GM19099 (cell line): ENCODE data around the gene RETREG1.

Experiments used
- POLR2A ChIP-seq: IDR thresholded peaks from 3 replicates; pipeline ENCODE4 v1.6.1; 2011; ENCODE audit warnings: low read depth; ENCODE audit not compliant: insufficient read length; ENCODE audit errors: extremely low read depth

The RETREG1 gene

GRCh38 chr5:16626696-16627264 lies 10.0 kb upstream of the RETREG1 start:
- no peak for TF ChIP-seq POLR2A

GRCh38 chr5:16625096-16625495 lies 8.3 kb upstream of the RETREG1 start:
- no peak for TF ChIP-seq POLR2A

GRCh38 chr5:16619136-16619535 lies 2.3 kb upstream of the RETREG1 start:
- no peak for TF ChIP-seq POLR2A

- no peak for TF ChIP-seq POLR2A
Measured at GRCh38 chr5:16618138-16618897, 1.5 kb upstream of the RETREG1 start.

- no peak for TF ChIP-seq POLR2A
Measured at GRCh38 chr5:16617274-16617968, 624 bp upstream of the RETREG1 start.

GRCh38 chr5:16615741-16616535 lies 859 bp downstream of the RETREG1 start:
- TF ChIP-seq POLR2A = no peak

GRCh38 chr5:16612007-16612406 lies 4.8 kb downstream of the RETREG1 start:
- TF ChIP-seq POLR2A = no peak

GRCh38 chr5:16609412-16609811 lies 7.4 kb downstream of the RETREG1 start:
- no peak for TF ChIP-seq POLR2A

GRCh38 chr5:16606628-16607027 lies 10.2 kb downstream of the RETREG1 start:
- no peak for TF ChIP-seq POLR2A

- no peak for TF ChIP-seq POLR2A
Measured at GRCh38 chr5:16603701-16604100, 13.1 kb downstream of the RETREG1 start.

- no peak for TF ChIP-seq POLR2A
Measured at GRCh38 chr5:16603295-16603694, 13.5 kb downstream of the RETREG1 start.

GRCh38 chr5:16602182-16602581 lies 14.6 kb downstream of the RETREG1 start:
- no peak for TF ChIP-seq POLR2A

GRCh38 chr5:16600946-16601345 lies 15.9 kb downstream of the RETREG1 start:
- TF ChIP-seq POLR2A = no peak

GRCh38 chr5:16600397-16600796 lies 16.4 kb downstream of the RETREG1 start:
- no peak for TF ChIP-seq POLR2A

- no peak for TF ChIP-seq POLR2A
Measured at GRCh38 chr5:16597946-16598694, 18.7 kb downstream of the RETREG1 start.

- TF ChIP-seq POLR2A = no peak
Measured at GRCh38 chr5:16596581-16596940, 20.2 kb downstream of the RETREG1 start.
